ENCODE data around the gene ZNF880.

The ZNF880 gene

DNA sequence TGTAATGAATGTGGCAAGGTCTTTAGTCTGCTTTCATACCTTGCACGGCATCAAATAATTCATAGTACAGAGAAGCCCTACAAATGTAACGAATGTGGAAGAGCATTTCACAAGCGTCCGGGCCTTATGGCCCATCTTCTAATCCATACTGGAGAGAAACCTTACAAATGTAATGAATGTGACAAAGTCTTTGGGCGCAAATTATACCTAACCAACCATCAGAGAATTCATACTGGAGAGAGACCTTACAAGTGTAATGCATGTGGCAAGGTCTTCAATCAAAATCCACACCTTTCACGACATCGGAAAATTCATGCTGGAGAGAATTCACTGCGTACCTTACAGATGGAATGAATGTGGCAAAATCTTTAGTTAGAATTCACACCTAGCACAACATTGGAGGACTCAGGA, 3.3 kb upstream of the ZNF880 start:
- H3K4me3 ChIP-seq (ENCODE audit: insufficient read depth, low read length, poor library complexity, severe bottlenecking) = no peak overlapping the region
- no peaks in the 10 kb centered on the region for H4K20me1 ChIP-seq (ENCODE audit: low read depth, low read length)
- H3K4me2 ChIP-seq (ENCODE audit: low read depth, low read length, poor library complexity, severe bottlenecking) = no peak overlapping the region
- H3K27me3 ChIP-seq (ENCODE audit: low read length) = no peaks in the 10 kb centered on the region
- H3F3A ChIP-seq (ENCODE audit: insufficient read depth) = no peaks in the 10 kb centered on the region
- H2AFZ ChIP-seq (ENCODE audit: low read depth, low read length, severe bottlenecking) = no peak overlapping the region
- H3K36me3 ChIP-seq (ENCODE audit: low read length) = no peaks in the 10 kb centered on the region
- H3K9ac ChIP-seq (ENCODE audit: low read length) = no peak overlapping the region
- H3K9me3 ChIP-seq (ENCODE audit: insufficient read depth, low read length) = peaks cover 25% of the 10 kb centered on the region; the same call in 1 of the 2 replicates
- no peak for TF ChIP-seq EZH2phosphoT487 (conservative IDR thresholded peaks at IDR 0.05; ENCODE audit: low read length)
- TF ChIP-seq, protein P1, sequence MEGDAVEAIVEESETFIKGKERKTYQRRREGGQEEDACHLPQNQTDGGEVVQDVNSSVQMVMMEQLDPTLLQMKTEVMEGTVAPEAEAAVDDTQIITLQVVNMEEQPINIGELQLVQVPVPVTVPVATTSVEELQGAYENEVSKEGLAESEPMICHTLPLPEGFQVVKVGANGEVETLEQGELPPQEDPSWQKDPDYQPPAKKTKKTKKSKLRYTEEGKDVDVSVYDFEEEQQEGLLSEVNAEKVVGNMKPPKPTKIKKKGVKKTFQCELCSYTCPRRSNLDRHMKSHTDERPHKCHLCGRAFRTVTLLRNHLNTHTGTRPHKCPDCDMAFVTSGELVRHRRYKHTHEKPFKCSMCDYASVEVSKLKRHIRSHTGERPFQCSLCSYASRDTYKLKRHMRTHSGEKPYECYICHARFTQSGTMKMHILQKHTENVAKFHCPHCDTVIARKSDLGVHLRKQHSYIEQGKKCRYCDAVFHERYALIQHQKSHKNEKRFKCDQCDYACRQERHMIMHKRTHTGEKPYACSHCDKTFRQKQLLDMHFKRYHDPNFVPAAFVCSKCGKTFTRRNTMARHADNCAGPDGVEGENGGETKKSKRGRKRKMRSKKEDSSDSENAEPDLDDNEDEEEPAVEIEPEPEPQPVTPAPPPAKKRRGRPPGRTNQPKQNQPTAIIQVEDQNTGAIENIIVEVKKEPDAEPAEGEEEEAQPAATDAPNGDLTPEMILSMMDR (IDR thresholded peaks at IDR 0.05; ENCODE audit: insufficient read depth, low read length, poor library complexity, severe bottlenecking) = no peak
- no peaks in the 10 kb centered on the region for H3K79me2 ChIP-seq (ENCODE audit: insufficient read depth, low read length)
- no peak overlapping the region for H3K27ac ChIP-seq (ENCODE audit: low read depth, low read length)
- H3K9me2 ChIP-seq (replicated peaks; ENCODE audit: insufficient read depth, low read length) = no peaks in the 10 kb centered on the region

DNA sequence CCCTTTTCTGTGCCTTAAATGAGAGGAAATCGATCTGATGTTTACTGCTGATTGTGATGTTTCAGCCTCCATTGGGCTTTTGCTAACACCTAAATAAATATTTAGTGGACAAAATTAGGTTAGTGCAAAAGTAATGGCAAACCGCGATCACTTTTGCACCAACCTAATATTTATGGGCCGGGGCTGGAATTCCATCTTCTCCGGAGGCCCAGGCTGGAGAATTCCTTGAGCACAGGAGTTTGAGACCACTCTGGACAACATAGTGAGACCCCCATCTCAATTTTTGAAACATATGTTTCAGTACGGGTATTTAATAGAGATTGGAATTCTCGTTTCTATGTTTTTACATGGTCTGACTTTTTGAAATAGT, 603 bp downstream of the ZNF880 start:
- Histone ChIP-seq H3K27ac (ENCODE audit: low read depth, low read length) (no peak overlapping the region), H3K9ac (ENCODE audit: low read length) (no peak overlapping the region), H3K9me2 (replicated peaks; ENCODE audit: insufficient read depth, low read length) (no peaks in the 10 kb centered on the region), H3K27me3 (ENCODE audit: low read length) (no peaks in the 10 kb centered on the region), H3F3A (ENCODE audit: insufficient read depth) (no peaks in the 10 kb centered on the region), H4K20me1 (ENCODE audit: low read depth, low read length) (no peaks in the 10 kb centered on the region), H3K4me3 (ENCODE audit: insufficient read depth, low read length, poor library complexity, severe bottlenecking) (no peak overlapping the region), H3K4me2 (ENCODE audit: low read depth, low read length, poor library complexity, severe bottlenecking) (no peak overlapping the region), H3K36me3 (ENCODE audit: low read length) (no peaks in the 10 kb centered on the region), H2AFZ (ENCODE audit: low read depth, low read length, severe bottlenecking) (no peak overlapping the region), H3K79me2 (ENCODE audit: insufficient read depth, low read length) (no peaks in the 10 kb centered on the region), H3K9me3 (ENCODE audit: insufficient read depth, low read length) (peaks cover 19% of the 10 kb centered on the region; the same call in 1 of the 2 replicates)
- no peak for TF ChIP-seq EZH2phosphoT487 (conservative IDR thresholded peaks at IDR 0.05; ENCODE audit: low read length)
- TF ChIP-seq, protein P1 (IDR thresholded peaks at IDR 0.05; ENCODE audit: insufficient read depth, low read length, poor library complexity, severe bottlenecking) = no peak

DNA sequence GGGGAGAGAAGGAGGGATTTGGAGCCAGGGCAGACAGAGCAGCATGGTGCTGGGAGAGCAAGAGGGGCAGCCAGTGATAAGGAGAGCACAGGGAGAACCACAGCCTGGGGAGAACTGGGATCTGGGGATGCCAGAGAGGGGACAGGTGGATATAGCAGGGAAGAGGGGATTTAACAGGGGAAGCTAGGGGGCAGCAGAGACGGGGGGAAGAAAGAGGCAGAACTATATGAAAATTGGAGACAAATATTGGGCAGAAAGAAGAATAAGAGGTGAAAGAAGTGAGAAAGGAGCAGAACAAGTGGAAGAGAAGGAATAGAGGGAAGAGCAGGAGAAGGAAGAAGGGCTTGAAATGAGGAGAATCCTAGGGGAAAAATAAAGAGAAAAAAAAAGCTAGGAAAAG, 21.4 kb downstream of the ZNF880 start:
- no peak overlapping the region for H3K9ac ChIP-seq (ENCODE audit: low read length)
- no peak for TF ChIP-seq EZH2phosphoT487 (conservative IDR thresholded peaks at IDR 0.05; ENCODE audit: low read length)
- TF ChIP-seq, protein P1 (IDR thresholded peaks at IDR 0.05; ENCODE audit: insufficient read depth, low read length, poor library complexity, severe bottlenecking) = peak; percentile 13
- H2AFZ ChIP-seq (ENCODE audit: low read depth, low read length, severe bottlenecking) = no peak overlapping the region
- H3K9me3 ChIP-seq (ENCODE audit: insufficient read depth, low read length) = no peaks in the 10 kb centered on the region
- H3K79me2 ChIP-seq (ENCODE audit: insufficient read depth, low read length) = no peaks in the 10 kb centered on the region
- H3K4me2 ChIP-seq (ENCODE audit: low read depth, low read length, poor library complexity, severe bottlenecking) = no peak overlapping the region
- H3K27ac ChIP-seq (ENCODE audit: low read depth, low read length) = no peak overlapping the region
- H3K27me3 ChIP-seq (ENCODE audit: low read length) = no peaks in the 10 kb centered on the region
- no peaks in the 10 kb centered on the region for H3K36me3 ChIP-seq (ENCODE audit: low read length)
- H4K20me1 ChIP-seq (ENCODE audit: low read depth, low read length) = no peaks in the 10 kb centered on the region
- H3K9me2 ChIP-seq (replicated peaks; ENCODE audit: insufficient read depth, low read length) = no peaks in the 10 kb centered on the region
- no peaks in the 10 kb centered on the region for H3F3A ChIP-seq (ENCODE audit: insufficient read depth)
- H3K4me3 ChIP-seq (ENCODE audit: insufficient read depth, low read length, poor library complexity, severe bottlenecking) = no peak overlapping the region
